ENCODE measurements around the gene UNC5C.

The UNC5C gene

GRCh38 chr4:95556207-95556859, 7.6 kb upstream of the UNC5C start:
- Histone ChIP-seq H3K9ac (ENCODE audit: low read length) (no peak overlapping the region), H3K23ac (ENCODE audit: low read length) (no peak overlapping the region), H2BK5ac (ENCODE audit: low read depth, low read length, poor library complexity) (no peak overlapping the region), H3K4me1 (ENCODE audit: control insufficient read depth in 1 of 2, insufficient read depth in 2 of 2, low read length in 2 of 2) (no peaks in the 10 kb centered on the region), H3K4ac (ENCODE audit: low read depth, low read length) (no peak overlapping the region), H3K14ac (ENCODE audit: low read length) (no peak overlapping the region), H3K27me3 (ENCODE audit: insufficient read depth, low read length) (no peaks in the 10 kb centered on the region), H3K9me3 (ENCODE audit: insufficient read depth, low read depth, low read length) (no peaks in the 10 kb centered on the region), H4K12ac (ENCODE audit: low read depth, low read length) (no peak overlapping the region), H3K79me1 (ENCODE audit: low read length) (no peaks in the 10 kb centered on the region), H3K4me2 (ENCODE audit: low read length) (no peak overlapping the region), H3K18ac (ENCODE audit: low read length) (no peak overlapping the region), H3K36me3 (ENCODE audit: control insufficient read depth in 1 of 2, insufficient read depth in 2 of 2, low read length in 2 of 2) (no peaks in the 10 kb centered on the region), H3K79me2 (ENCODE audit: control insufficient read depth, insufficient read depth, low read length, poor library complexity) (no peaks in the 10 kb centered on the region), H2BK12ac (ENCODE audit: low read length) (no peak overlapping the region), H2AK5ac (ENCODE audit: low read length) (no peak overlapping the region), H3K27ac (ENCODE audit: low read depth, low read length) (no peak overlapping the region), H2AFZ (ENCODE audit: insufficient read depth, low read length, poor library complexity) (no peak overlapping the region), H2BK120ac (ENCODE audit: insufficient read depth, low read length, poor library complexity) (no peak overlapping the region), H3K4me3 (ENCODE audit: low read depth, low read length) (no peak overlapping the region), H4K8ac (ENCODE audit: low read depth, low read length) (no peak overlapping the region), H4K91ac (ENCODE audit: low read depth, low read length) (no peak overlapping the region)
- no CpG with 5 or more reads among the region's 4 CpGs for WGBS (ENCODE audit: extremely low coverage, insufficient coverage, insufficient read length)
- no peak for DNase-seq

- H3K79me2 ChIP-seq (ENCODE audit: control insufficient read depth, insufficient read depth, low read length, poor library complexity): peaks cover 13% of the 10 kb centered on the region
- no peak overlapping the region for H2BK120ac ChIP-seq (ENCODE audit: insufficient read depth, low read length, poor library complexity)
- no peak overlapping the region for H3K27ac ChIP-seq (ENCODE audit: low read depth, low read length)
- H2BK5ac ChIP-seq (ENCODE audit: low read depth, low read length, poor library complexity): no peak overlapping the region
- no peak overlapping the region for H3K23ac ChIP-seq (ENCODE audit: low read length)
- H3K18ac ChIP-seq (ENCODE audit: low read length): no peak overlapping the region
- H3K27me3 ChIP-seq (ENCODE audit: insufficient read depth, low read length): no peaks in the 10 kb centered on the region
- H2AFZ ChIP-seq (ENCODE audit: insufficient read depth, low read length, poor library complexity): no peak overlapping the region
- H4K12ac ChIP-seq (ENCODE audit: low read depth, low read length): no peak overlapping the region
- no peak overlapping the region for H3K4me3 ChIP-seq (ENCODE audit: low read depth, low read length)
- no peak overlapping the region for H2AK5ac ChIP-seq (ENCODE audit: low read length)
- H3K9me3 ChIP-seq (ENCODE audit: insufficient read depth, low read depth, low read length): no peaks in the 10 kb centered on the region
- H3K4ac ChIP-seq (ENCODE audit: low read depth, low read length): no peak overlapping the region
- H3K4me1 ChIP-seq (ENCODE audit: control insufficient read depth in 1 of 2, insufficient read depth in 2 of 2, low read length in 2 of 2): peaks cover 0 to 4% of the 10 kb centered on the region in 2 experiments
- no peak overlapping the region for H2BK12ac ChIP-seq (ENCODE audit: low read length)
- H3K14ac ChIP-seq (ENCODE audit: low read length): no peak overlapping the region
- DNase-seq: no peak
- no peak overlapping the region for H3K9ac ChIP-seq (ENCODE audit: low read length)
- H3K36me3 ChIP-seq (ENCODE audit: control insufficient read depth in 1 of 2, insufficient read depth in 2 of 2, low read length in 2 of 2): no peaks in the 10 kb centered on the region
- H4K91ac ChIP-seq (ENCODE audit: low read depth, low read length): no peak overlapping the region
- WGBS (ENCODE audit: extremely low coverage, insufficient coverage, insufficient read length): no CpG with 5 or more reads among the region's 4 CpGs
- H3K4me2 ChIP-seq (ENCODE audit: low read length): no peak overlapping the region
- no peak overlapping the region for H4K8ac ChIP-seq (ENCODE audit: low read depth, low read length)
- H3K79me1 ChIP-seq (ENCODE audit: low read length): peaks cover 15% of the 10 kb centered on the region
Measured at GRCh38 chr4:95552942-95553550, 4.3 kb upstream of the UNC5C start.

- H2AK5ac ChIP-seq (ENCODE audit: low read length): no peak overlapping the region
- no peaks in the 10 kb centered on the region for H3K27me3 ChIP-seq (ENCODE audit: insufficient read depth, low read length)
- no peak overlapping the region for H2BK12ac ChIP-seq (ENCODE audit: low read length)
Measured at GRCh38 chr4:95551653-95552052, 2.9 kb upstream of the UNC5C start.

GRCh38 chr4:95550115-95550987, 1.6 kb upstream of the UNC5C start:
- Histone ChIP-seq H3K27me3 (ENCODE audit: insufficient read depth, low read length) (no peaks in the 10 kb centered on the region), H2BK5ac (ENCODE audit: low read depth, low read length, poor library complexity) (no peak overlapping the region), H2BK120ac (ENCODE audit: insufficient read depth, low read length, poor library complexity) (no peak overlapping the region), H4K12ac (ENCODE audit: low read depth, low read length) (no peak overlapping the region), H3K79me1 (ENCODE audit: low read length) (peaks cover 31% of the 10 kb centered on the region), H3K4me3 (ENCODE audit: low read depth, low read length) (no peak overlapping the region), H3K23ac (ENCODE audit: low read length) (no peak overlapping the region), H3K4me1 (ENCODE audit: control insufficient read depth in 1 of 2, insufficient read depth in 2 of 2, low read length in 2 of 2) (peaks cover 0 to 4% of the 10 kb centered on the region in 2 experiments), H3K79me2 (ENCODE audit: control insufficient read depth, insufficient read depth, low read length, poor library complexity) (peaks cover 28% of the 10 kb centered on the region), H3K4me2 (ENCODE audit: low read length) (peak overlapping the region; percentile 83), H3K9ac (ENCODE audit: low read length) (no peak overlapping the region), H3K27ac (ENCODE audit: low read depth, low read length) (no peak overlapping the region), H4K8ac (ENCODE audit: low read depth, low read length) (no peak overlapping the region), H3K4ac (ENCODE audit: low read depth, low read length) (no peak overlapping the region), H3K9me3 (ENCODE audit: insufficient read depth, low read depth, low read length) (no peaks in the 10 kb centered on the region), H4K91ac (ENCODE audit: low read depth, low read length) (no peak overlapping the region), H2AK5ac (ENCODE audit: low read length) (no peak overlapping the region), H3K14ac (ENCODE audit: low read length) (no peak overlapping the region), H3K18ac (ENCODE audit: low read length) (no peak overlapping the region), H2AFZ (ENCODE audit: insufficient read depth, low read length, poor library complexity) (no peak overlapping the region), H3K36me3 (ENCODE audit: control insufficient read depth in 1 of 2, insufficient read depth in 2 of 2, low read length in 2 of 2) (no peaks in the 10 kb centered on the region), H2BK12ac (ENCODE audit: low read length) (no peak overlapping the region)
- WGBS (ENCODE audit: extremely low coverage, insufficient coverage, insufficient read length): no CpG with 5 or more reads among the region's 6 CpGs
- DNase-seq: no peak

More at GRCh38 chr4:95551653-95552052, 2.9 kb upstream of the UNC5C start:
- no peak overlapping the region for H3K9ac ChIP-seq (ENCODE audit: low read length)
- H3K4me1 ChIP-seq (ENCODE audit: control insufficient read depth in 1 of 2, insufficient read depth in 2 of 2, low read length in 2 of 2): peaks cover 0 to 4% of the 10 kb centered on the region in 2 experiments
- no peak overlapping the region for H3K4me3 ChIP-seq (ENCODE audit: low read depth, low read length)
- no peak overlapping the region for H4K12ac ChIP-seq (ENCODE audit: low read depth, low read length)
- no peak overlapping the region for H3K4ac ChIP-seq (ENCODE audit: low read depth, low read length)
- no peak overlapping the region for H2BK5ac ChIP-seq (ENCODE audit: low read depth, low read length, poor library complexity)
- no peak for DNase-seq
- peaks cover 25% of the 10 kb centered on the region for H3K79me2 ChIP-seq (ENCODE audit: control insufficient read depth, insufficient read depth, low read length, poor library complexity)
- no peak overlapping the region for H3K14ac ChIP-seq (ENCODE audit: low read length)
- 100% methylated on average over 1 of the region's 2 CpGs for WGBS (ENCODE audit: extremely low coverage, insufficient coverage, insufficient read length)
- no peak overlapping the region for H2BK120ac ChIP-seq (ENCODE audit: insufficient read depth, low read length, poor library complexity)
- peaks cover 29% of the 10 kb centered on the region for H3K79me1 ChIP-seq (ENCODE audit: low read length)
- no peaks in the 10 kb centered on the region for H3K36me3 ChIP-seq (ENCODE audit: control insufficient read depth in 1 of 2, insufficient read depth in 2 of 2, low read length in 2 of 2)
- H4K8ac ChIP-seq (ENCODE audit: low read depth, low read length): no peak overlapping the region
- no peaks in the 10 kb centered on the region for H3K9me3 ChIP-seq (ENCODE audit: insufficient read depth, low read depth, low read length)
- H3K18ac ChIP-seq (ENCODE audit: low read length): no peak overlapping the region
- H2AFZ ChIP-seq (ENCODE audit: insufficient read depth, low read length, poor library complexity): no peak overlapping the region
- H3K4me2 ChIP-seq (ENCODE audit: low read length): no peak overlapping the region
- H3K23ac ChIP-seq (ENCODE audit: low read length): no peak overlapping the region
- no peak overlapping the region for H3K27ac ChIP-seq (ENCODE audit: low read depth, low read length)
- no peak overlapping the region for H4K91ac ChIP-seq (ENCODE audit: low read depth, low read length)
